Glomerular visceral epithelial cell (primary cell): ENCODE data around the gene MCM8.
"Not testable (repeated sequence)": the region's sequence is repeated elsewhere in the genome, so short reads cannot be mapped to it uniquely, and the experiment has no call there.

Experiments used
- DNase-seq: peaks from one replicate; pipeline ENCODE4 v3.0.0-alpha.2; 2016; ENCODE audit errors: extremely low spot score

Gene MCM8

GRCh38 chr20:6000871-6001270 is 50.4 kb downstream of the MCM8 start:
- DNase-seq = no peak

- DNase-seq = no peak
Observed at GRCh38 chr20:6006603-6006949, 56.1 kb downstream of the MCM8 start.

GRCh38 chr20:6007094-6007528 is 56.7 kb downstream of the MCM8 start:
- DNase-seq = no peak

- no peak for DNase-seq
Observed at GRCh38 chr20:6007529-6008103, 57.2 kb downstream of the MCM8 start.

GRCh38 chr20:6008254-6008653 is 57.8 kb downstream of the MCM8 start:
- peak; percentile 80 for DNase-seq

GRCh38 chr20:6012179-6012578 is 61.7 kb downstream of the MCM8 start:
- no peak for DNase-seq

GRCh38 chr20:6014017-6014416 is 63.6 kb downstream of the MCM8 start:
- no peak for DNase-seq

- no peak for DNase-seq
Observed at GRCh38 chr20:6014957-6015356, 64.5 kb downstream of the MCM8 start.

GRCh38 chr20:6017467-6017866 is 67.0 kb downstream of the MCM8 start:
- no peak for DNase-seq

- DNase-seq = no peak
Observed at GRCh38 chr20:6017880-6018279, 67.4 kb downstream of the MCM8 start.

GRCh38 chr20:6024768-6025167 is 74.3 kb downstream of the MCM8 start:
- no peak for DNase-seq

GRCh38 chr20:6026051-6026450 is 75.6 kb downstream of the MCM8 start:
- peak; percentile 33 for DNase-seq

- DNase-seq = no peak
Observed at GRCh38 chr20:6028818-6029217, 78.4 kb downstream of the MCM8 start.

GRCh38 chr20:6029538-6029937 is 79.1 kb downstream of the MCM8 start:
- no peak for DNase-seq

- no peak for DNase-seq
Observed at GRCh38 chr20:6030453-6031080, 80.1 kb downstream of the MCM8 start.

- DNase-seq = not testable (repeated sequence)
Observed at GRCh38 chr20:6032907-6033306, 82.5 kb downstream of the MCM8 start.

- DNase-seq = no peak
Observed at GRCh38 chr20:6034134-6034969, 83.9 kb downstream of the MCM8 start.

- DNase-seq = no peak
Observed at GRCh38 chr20:6036213-6036612, 85.8 kb downstream of the MCM8 start.

GRCh38 chr20:6037082-6037481 is 86.6 kb downstream of the MCM8 start:
- no peak for DNase-seq

- no peak for DNase-seq
Observed at GRCh38 chr20:6038256-6038655, 87.8 kb downstream of the MCM8 start.

- no peak for DNase-seq
Observed at GRCh38 chr20:6039766-6040165, 89.3 kb downstream of the MCM8 start.

GRCh38 chr20:6040540-6040939 is 90.1 kb downstream of the MCM8 start:
- no peak for DNase-seq
